Peyer's patch (tissue), 4 donors: ENCODE data around the gene PHYKPL. TPM values are rescaled to one million over a fixed set of nuclear protein-coding genes. Genes with fewer than 3 reads are reported as not detected.

ENCODE experiments used
- DNase-seq, 3 donors: peaks; one replicate each; pipeline ENCODE4 v3.0.0-alpha.2; 2017 to 2019
- H3K27ac ChIP-seq, 4 donors: fragments of 200-600 bp; sonication (generic); one replicate each; pipeline ENCODE4 v1.5.1; 2016 to 2019
- H3K27me3 ChIP-seq, 2 donors: fragments of 200-600 bp; sonication (generic); one replicate each; pipeline ENCODE4 v1.5.1; 2019
- H3K36me3 ChIP-seq, 3 donors: fragments of 200-600 bp; sonication (generic); one replicate each; pipeline ENCODE4 v1.5.1; 2016 to 2019
- H3K4me1 ChIP-seq, 4 donors: fragments of 200-600 bp; sonication (generic); one replicate each; pipeline ENCODE4 v1.5.1; 2016 to 2019
- H3K4me3 ChIP-seq, 4 donors: fragments of 200-600 bp; sonication (generic); 1 replicate in 3 of 4; 2 replicates in 1 of 4; pipeline ENCODE4 v1.5.1; 2016 to 2019; ENCODE audit warnings: mild to moderate bottlenecking in 1 of 4
- H3K9me3 ChIP-seq, 4 donors: fragments of 200-600 bp; sonication (generic); one replicate each; pipeline ENCODE4 v1.5.1; 2016 to 2019; ENCODE audit warnings: mild to moderate bottlenecking in 1 of 4
- CTCF ChIP-seq, 6 experiments: fragments of 450-650 bp in 4 of 6; fragments of 200-600 bp in 2 of 6; sonication (generic) in 1 of 6; IDR thresholded peaks; one replicate each; pipeline ENCODE4 v1.5.1; 2017 to 2019; ENCODE audit warnings: antibody characterized with exemption in 6 of 6, mild to moderate bottlenecking in 3 of 6, moderate library complexity in 1 of 6
- POLR2A ChIP-seq, 2 donors: fragments of 450-650 bp; IDR thresholded peaks; one replicate each; pipeline ENCODE4 v1.5.1; 2017; ENCODE audit warnings: antibody characterized with exemption in 2 of 2, mild to moderate bottlenecking in 2 of 2, moderate library complexity in 2 of 2
- total RNA-seq, 4 donors: library from RNA; depleted of rRNA; stranded (reverse); fragments of >200 nt; gene quantifications; one replicate each; pipeline ENCODE4 v1.1.0, GENCODE V29; 2016

Gene PHYKPL
- 100 to 1,000 TPM; 180 to 441 (median 280) TPM for total RNA-seq

DNA sequence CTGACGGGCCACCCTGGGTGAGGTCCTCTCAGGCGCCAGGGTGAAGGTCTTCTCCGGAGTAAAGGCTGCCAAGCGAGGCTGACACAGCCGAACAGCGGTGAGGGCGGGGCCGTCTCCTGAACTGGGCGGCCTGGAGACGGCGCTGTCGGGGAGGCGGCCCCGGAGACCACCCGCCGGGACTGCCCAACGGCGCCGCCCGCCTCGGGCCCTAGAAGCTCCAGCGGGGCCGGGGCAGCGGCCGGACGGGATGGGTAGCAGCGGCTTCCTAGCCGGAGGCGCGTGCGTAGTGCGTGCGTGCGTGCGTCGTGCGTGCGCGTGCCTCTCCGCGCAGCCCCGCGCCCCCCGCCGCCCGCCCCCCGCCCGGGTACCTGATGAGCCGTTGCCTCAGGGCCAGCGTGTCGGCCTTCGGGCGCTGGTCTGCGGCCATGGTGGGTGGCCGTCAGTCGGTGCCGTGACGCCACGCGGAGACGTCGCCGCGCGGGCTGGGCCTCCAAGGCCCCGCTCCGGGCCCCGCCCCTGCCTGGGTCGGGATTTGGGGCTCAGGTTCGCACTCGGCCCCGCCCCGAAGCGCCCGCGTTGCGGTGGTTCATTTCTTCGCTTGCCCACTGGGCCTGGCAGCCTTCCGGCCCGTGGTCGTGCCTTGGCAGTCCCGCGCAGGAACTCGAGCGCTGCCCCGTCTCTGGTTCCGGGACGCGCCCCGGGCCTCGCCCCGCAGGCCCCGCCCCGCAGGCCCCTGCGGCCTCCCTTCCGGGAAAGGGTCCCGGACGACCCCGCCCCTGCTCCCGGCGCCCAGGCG, at the start of gene PHYKPL:
PHYKPL (minus strand) TSS at position 679 of the 796 bp plus-strand sequence; CDS start at position 427, 252 bp downstream.
- TF ChIP-seq CTCF (IDR thresholded peaks at IDR 0.05) (peak in 1 of 6 experiments; percentile 6), POLR2A (IDR thresholded peaks at IDR 0.05) (peak; percentile 48 to 55)
- Histone ChIP-seq H3K4me1 (peaks cover 0 to 59% (median 16%) of the 10 kb centered on the region in 4 donors), H3K4me3 (peak within 1 kb of the TSS; percentile 68 to 96 (median 85)), H3K36me3 (peaks cover 0 to 35% (median 0%) of the 10 kb centered on the region in 3 donors), H3K27me3 (no peaks in the 10 kb centered on the region), H3K27ac (peak within 1 kb of the TSS; percentile 95 to 98 (median 97)), H3K9me3 (no peaks in the 10 kb centered on the region)
- peak; percentile 67 to 87 (median 86) for DNase-seq

DNA sequence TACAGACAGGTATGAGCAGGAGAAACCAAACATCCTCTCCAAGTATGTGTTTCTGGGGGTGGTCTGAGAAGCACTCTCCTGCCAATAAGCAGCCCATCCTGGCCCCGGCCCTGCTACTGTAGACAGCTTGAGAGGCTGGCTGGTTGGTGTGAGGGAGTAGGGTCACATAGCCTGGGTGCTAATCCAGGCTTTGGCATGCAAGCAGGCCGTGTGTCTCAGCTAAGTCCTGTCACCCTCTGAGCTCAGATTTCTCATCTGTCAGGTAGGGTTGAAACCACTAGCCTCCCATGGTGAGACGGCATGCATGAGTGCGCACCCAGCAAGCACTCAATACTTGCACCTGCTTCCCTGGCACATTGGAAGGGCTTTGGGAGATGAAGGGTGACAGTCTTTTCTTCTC, 49.8 kb upstream of the PHYKPL start:
- no peaks in the 10 kb centered on the region for H3K36me3 ChIP-seq
- peak in 1 of 3 donors; percentile 26 for DNase-seq
- H3K27ac ChIP-seq, result no peak overlapping the region
- peaks cover 0 to 7% (median 0%) of the 10 kb centered on the region in 4 donors for H3K4me1 ChIP-seq
- H3K9me3 ChIP-seq, result peaks cover 0 to 9% (median 0%) of the 10 kb centered on the region in 4 donors
- H3K27me3 ChIP-seq, result no peaks in the 10 kb centered on the region
- H3K4me3 ChIP-seq, result no peak overlapping the region
- TF ChIP-seq CTCF (IDR thresholded peaks at IDR 0.05) (no peak), POLR2A (IDR thresholded peaks at IDR 0.05) (no peak)

- TF ChIP-seq POLR2A (IDR thresholded peaks at IDR 0.05) (no peak), CTCF (IDR thresholded peaks at IDR 0.05) (no peak)
- peak in 1 of 3 donors; percentile 21 for DNase-seq
- Histone ChIP-seq H3K4me3 (no peak overlapping the region), H3K9me3 (peaks cover 0 to 9% (median 0%) of the 10 kb centered on the region in 4 donors), H3K27me3 (no peaks in the 10 kb centered on the region), H3K27ac (no peak overlapping the region), H3K36me3 (no peaks in the 10 kb centered on the region), H3K4me1 (peaks cover 0 to 7% (median 0%) of the 10 kb centered on the region in 4 donors)
Measured at GRCh38 chr5:178281331-178281730, 48.7 kb upstream of the PHYKPL start.

DNA sequence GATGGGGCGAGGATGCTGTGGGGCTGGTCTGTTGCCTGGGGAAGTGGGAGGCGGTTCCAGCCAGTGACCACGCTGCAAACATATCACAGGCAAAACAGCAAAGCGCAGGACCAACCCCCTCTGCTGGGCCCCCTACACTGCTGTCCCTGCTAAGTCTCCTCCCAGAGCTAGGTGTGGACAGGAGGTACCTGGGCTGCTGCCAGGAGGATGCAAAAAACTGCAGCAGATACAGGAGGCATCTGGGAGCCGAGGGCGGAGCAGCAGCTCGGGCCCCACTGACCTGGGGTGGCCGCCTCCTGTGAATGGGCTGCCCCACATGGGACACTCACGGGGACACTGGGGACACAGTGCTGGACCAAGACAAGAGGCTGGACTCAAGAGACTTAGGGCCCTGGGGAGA, 48.0 kb upstream of the PHYKPL start:
- TF ChIP-seq POLR2A (IDR thresholded peaks at IDR 0.05), result no peak
- TF ChIP-seq CTCF (IDR thresholded peaks at IDR 0.05), result no peak
- peaks cover 0 to 7% (median 0%) of the 10 kb centered on the region in 4 donors for H3K4me1 ChIP-seq
- peaks cover 0 to 9% (median 0%) of the 10 kb centered on the region in 4 donors for H3K9me3 ChIP-seq
- DNase-seq, result peak in 1 of 3 donors; percentile 29
- no peaks in the 10 kb centered on the region for H3K36me3 ChIP-seq
- H3K4me3 ChIP-seq, result no peak overlapping the region
- H3K27me3 ChIP-seq, result no peaks in the 10 kb centered on the region
- no peak overlapping the region for H3K27ac ChIP-seq

- TF ChIP-seq CTCF (IDR thresholded peaks at IDR 0.05) (peak; percentile 48 to 89 (median 82)), POLR2A (IDR thresholded peaks at IDR 0.05) (no peak)
- no peak overlapping the region for H3K27ac ChIP-seq
- no peaks in the 10 kb centered on the region for H3K27me3 ChIP-seq
- peaks cover 0 to 7% (median 0%) of the 10 kb centered on the region in 4 donors for H3K4me1 ChIP-seq
- no peaks in the 10 kb centered on the region for H3K36me3 ChIP-seq
- H3K4me3 ChIP-seq, result no peak overlapping the region
- peaks cover 0 to 9% (median 0%) of the 10 kb centered on the region in 4 donors for H3K9me3 ChIP-seq
- peak; percentile 64 to 92 (median 88) for DNase-seq
Measured at GRCh38 chr5:178279723-178280438, 47.3 kb upstream of the PHYKPL start.
